Stimulated activated CD8-positive, alpha-beta memory T cell treated with anti-CD3 and anti-CD28 coated beads, Interleukin-7, amount 100 ng/mL, for 48 hours (primary cell): ENCODE measurements around the gene PIK3C2G.
"Not testable (repeated sequence)": the region's sequence is repeated elsewhere in the genome, so short reads cannot be mapped to it uniquely, and the experiment has no call there.

ENCODE experiments used
- DNase-seq, 2 donors: peaks; one replicate each; pipeline ENCODE4 v3.0.0-alpha.2; 2020; ENCODE audit warnings: low read depth in 1 of 2; ENCODE audit errors: extremely low read depth in 1 of 2

The PIK3C2G gene, protein sequence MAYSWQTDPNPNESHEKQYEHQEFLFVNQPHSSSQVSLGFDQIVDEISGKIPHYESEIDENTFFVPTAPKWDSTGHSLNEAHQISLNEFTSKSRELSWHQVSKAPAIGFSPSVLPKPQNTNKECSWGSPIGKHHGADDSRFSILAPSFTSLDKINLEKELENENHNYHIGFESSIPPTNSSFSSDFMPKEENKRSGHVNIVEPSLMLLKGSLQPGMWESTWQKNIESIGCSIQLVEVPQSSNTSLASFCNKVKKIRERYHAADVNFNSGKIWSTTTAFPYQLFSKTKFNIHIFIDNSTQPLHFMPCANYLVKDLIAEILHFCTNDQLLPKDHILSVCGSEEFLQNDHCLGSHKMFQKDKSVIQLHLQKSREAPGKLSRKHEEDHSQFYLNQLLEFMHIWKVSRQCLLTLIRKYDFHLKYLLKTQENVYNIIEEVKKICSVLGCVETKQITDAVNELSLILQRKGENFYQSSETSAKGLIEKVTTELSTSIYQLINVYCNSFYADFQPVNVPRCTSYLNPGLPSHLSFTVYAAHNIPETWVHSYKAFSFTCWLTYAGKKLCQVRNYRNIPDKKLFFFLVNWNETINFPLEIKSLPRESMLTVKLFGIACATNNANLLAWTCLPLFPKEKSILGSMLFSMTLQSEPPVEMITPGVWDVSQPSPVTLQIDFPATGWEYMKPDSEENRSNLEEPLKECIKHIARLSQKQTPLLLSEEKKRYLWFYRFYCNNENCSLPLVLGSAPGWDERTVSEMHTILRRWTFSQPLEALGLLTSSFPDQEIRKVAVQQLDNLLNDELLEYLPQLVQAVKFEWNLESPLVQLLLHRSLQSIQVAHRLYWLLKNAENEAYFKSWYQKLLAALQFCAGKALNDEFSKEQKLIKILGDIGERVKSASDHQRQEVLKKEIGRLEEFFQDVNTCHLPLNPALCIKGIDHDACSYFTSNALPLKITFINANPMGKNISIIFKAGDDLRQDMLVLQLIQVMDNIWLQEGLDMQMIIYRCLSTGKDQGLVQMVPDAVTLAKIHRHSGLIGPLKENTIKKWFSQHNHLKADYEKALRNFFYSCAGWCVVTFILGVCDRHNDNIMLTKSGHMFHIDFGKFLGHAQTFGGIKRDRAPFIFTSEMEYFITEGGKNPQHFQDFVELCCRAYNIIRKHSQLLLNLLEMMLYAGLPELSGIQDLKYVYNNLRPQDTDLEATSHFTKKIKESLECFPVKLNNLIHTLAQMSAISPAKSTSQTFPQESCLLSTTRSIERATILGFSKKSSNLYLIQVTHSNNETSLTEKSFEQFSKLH (N-terminal part only)

DNA sequence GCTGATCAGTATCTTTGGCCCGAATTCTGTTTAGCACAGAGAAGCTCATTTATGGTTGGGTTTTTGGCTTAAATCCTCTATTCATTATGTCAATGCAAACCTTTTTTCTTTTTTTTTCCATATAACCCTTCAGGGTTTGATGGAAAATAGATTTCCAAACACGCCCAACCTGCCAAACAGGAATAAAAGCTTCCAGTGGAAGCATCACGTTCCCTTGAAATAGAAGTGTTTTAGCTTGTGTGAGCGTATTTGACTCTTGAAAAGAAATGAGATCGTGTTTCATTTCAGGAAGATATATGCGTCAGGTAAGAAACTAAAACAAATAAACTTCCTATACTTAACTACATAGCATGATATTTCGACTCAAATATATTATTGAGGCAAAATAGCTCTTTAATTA, at the start of gene PIK3C2G:
PIK3C2G (plus strand) TSS at position 246 of the 400 bp plus-strand sequence. CDS start 20,564 bp downstream, outside the sequence.
- no peak for DNase-seq

DNA sequence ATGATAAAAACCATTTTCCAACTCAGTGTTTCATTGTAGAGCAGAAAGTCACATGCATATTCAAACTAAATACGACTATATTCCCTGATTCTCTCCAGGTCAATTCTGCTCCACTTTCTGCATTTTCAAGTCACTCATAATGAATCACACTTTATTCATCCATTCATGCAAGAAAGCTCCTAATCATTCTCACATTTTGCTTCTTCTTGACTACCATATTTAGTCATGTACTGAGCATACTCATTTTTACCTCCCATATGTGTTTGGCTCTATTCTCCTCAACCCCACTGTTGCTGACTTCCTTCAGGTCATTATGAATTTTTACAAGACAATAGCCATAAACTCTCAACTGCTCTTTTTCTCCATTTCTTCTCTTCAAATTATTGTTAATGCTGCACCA, 43.4 kb upstream of the PIK3C2G start:
- no peak for DNase-seq

DNA sequence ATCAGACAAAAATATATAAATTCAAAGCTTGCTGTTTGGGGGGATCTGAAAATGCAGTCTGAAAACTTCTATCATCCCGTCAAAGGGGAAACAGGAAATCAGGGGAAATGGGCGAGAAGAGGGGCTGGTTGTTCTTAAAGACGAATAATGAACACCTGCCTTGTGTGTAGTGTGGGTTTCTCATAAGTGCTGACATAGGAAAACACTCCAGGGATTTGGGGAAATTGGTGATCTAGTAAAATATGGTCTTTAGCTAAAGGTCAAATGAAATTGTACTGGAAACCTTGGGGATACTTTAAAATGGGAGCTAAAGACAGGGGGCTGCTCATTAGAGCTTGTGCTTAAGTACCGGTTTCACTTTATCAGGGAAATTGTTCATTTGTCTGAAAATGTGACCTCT, 39.6 kb upstream of the PIK3C2G start:
- DNase-seq, result no peak

DNA sequence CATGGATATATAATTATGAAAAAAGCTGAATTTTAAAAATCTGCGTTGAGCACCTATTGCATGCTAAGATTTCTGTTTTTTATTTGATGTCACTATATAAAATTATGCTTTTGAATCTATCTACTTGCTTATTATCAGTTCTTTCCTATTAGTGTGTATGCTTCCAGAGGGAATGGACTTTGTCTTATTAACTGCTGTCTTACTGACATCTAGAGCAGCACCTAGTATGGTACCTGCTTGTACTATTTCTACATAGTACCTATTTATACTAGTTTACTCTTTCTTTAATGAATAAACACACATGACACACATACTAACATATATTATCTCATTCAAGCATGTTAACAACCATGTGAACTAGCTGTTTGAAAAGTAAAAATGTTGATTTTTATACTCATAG, 38.6 kb upstream of the PIK3C2G start:
- no peak for DNase-seq

DNA sequence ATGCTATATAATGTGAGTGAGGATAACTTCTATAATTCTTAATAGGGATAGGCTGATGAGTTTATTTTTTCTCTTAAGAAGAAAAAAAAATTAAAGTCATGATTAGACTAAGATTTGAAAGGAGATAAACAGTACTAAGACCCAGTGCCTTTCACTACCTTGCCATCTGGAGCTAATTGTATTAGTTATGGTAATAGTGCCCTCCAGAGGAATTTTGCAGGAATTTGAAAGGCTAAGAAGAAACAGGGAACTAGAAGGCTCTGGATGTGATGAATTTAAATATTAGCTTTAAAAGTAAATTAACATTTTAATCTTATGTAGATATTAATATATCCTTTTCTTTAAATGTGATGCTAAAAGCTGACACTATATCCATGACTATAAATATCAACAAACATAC, 36.6 kb upstream of the PIK3C2G start:
- no peak for DNase-seq

DNA sequence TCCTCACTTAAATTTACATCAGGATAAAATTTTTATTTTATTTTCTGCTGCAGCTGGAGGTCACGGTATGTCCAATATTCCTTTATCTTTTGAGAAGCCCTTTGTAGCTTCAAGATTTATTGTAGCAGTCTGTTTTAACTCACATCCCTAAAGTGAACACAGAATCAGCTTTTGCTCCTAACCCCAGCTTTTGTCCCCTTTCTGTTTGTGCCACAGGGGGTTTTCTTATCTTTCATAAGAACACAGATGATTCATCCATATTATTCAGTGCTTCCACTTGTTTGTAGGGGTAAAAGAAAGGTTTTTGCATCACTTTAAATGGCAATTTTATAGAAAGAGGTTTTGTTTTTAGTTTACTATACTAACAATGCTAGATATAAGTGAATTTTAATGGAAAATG, 21.8 kb upstream of the PIK3C2G start:
- no peak for DNase-seq

DNA sequence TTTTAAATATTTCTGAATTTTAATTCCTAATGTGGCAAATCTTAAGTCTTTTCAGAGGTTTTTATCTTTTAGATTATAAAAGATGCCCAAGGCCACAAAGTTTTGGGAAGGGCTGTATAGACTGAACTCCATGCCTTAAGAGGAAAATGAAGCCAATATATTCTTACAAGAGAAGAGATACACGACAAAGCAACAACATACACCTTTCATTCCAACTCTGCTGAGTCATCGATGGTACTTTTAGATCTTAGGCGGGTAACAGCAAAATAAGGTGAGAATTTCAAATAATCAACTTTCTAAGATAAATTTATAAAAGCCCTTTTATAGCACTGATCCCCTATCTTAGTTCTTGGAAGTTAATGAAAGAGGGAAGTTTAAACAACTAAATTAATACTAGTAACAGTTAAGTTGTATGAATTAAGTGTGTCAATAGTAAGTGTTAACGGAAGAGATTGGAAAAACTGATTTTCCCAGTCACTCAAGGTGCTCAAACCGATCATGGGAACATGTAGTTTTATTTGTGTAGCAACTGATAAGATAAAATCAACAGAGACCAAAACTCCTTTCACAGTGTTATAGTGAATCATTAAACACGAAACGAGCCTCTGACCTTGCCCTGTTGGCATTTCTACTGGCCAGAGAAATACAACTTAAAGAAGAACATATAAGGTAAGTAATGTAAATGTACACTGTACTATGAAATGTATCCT, 18.8 kb upstream of the PIK3C2G start:
- no peak for DNase-seq

DNA sequence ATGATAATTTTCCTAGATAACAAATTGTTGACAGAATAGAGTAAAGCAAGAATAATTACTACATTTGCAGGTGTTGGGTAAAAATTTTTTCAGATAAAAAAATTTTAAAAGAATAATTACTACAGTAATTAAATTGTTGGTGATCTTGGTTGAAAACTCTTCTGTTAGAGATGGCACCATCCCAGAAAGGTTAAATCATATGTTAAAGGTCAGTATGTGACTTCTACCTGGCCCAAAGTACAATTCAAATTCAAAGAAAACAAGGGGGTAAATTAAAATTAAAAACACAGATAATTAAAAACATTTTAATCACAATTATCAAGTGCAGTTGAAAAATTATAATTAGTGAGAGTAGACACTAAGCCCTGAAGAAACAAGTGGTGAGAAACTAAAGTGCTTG, 18.1 kb upstream of the PIK3C2G start:
- DNase-seq, result no peak

DNA sequence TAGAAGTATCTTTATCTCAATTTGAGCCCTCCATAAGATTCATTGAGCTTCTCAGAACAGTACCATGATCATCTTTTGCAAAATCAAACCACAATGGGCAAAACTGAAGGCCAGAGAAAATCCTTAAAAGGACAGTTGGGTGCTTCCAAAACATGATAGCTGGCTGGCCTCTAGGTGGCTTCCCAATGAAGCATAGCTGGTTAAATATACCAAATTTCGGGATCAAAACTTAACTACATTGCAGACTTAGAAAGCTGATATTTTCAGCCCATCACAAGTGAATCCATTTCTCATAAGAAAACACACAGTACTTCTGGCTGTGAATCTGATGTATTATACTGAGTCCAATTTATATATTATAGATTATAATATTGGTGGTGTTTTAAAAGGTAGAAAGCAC, 15.3 kb upstream of the PIK3C2G start:
- DNase-seq, result no peak

DNA sequence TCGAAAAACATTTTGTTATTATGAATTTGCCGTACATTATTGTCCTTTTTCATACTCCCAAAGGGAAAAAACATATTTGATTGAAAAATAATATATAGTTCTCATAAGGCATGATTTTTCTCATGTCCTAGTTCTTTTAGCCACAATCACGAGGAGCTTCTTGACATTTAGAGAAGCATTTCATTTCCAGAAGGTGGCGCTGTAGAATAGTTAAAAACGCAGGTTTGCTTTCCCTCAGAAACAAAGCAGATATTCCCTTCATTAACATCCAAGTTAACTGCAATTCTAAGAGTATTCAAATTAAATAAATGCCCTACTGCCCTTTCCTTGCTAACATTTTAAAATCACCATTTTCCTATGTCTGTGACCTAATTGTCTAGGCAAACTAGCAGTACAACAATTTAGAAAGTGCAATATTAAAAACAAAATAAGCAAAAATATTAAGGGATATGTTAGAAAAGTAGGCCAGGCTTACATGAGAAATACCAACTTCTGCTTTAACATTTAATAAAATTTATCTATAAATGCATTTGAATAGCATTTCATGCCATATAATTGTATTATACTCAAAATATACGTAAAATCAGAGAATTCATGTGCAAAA, 10.9 kb upstream of the PIK3C2G start:
- DNase-seq, result no peak

DNA sequence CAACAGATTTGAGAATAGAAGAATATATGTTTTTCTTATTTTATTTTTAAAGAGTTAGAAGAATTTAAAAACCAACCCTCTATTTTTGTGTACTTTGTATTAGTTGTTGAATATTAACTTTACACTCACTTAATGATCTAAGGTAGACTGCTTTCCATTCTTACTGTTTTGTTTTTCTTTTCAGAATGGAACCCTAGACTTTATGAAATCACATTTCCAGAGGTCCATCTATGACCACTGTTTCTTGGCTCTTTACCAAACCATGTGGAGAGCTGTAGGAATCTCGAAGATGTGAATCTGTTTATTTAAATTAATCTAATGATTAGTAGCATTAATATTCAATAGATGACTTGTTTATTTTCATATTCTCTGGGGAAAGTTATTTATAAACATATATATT, 7.2 kb upstream of the PIK3C2G start:
- DNase-seq, result no peak

DNA sequence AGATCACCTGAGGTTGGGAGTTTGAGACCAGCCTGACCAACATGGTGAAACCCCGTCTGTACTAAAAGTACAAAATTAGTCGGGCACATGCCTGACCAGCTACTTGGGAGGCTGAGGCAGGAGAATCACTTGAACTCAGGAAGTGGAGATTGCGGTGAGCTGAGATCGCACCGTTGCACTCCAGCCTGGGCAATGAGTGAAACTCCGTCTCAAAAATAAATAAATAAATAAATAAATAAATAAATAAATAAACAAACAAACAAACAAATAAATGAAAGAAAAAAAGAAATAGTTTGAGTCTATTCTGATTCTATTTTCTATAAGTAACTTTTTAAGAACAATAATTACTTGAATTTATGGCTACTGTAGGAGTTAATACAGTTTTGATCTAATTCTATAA, 6.3 kb upstream of the PIK3C2G start:
- not testable (repeated sequence) for DNase-seq

DNA sequence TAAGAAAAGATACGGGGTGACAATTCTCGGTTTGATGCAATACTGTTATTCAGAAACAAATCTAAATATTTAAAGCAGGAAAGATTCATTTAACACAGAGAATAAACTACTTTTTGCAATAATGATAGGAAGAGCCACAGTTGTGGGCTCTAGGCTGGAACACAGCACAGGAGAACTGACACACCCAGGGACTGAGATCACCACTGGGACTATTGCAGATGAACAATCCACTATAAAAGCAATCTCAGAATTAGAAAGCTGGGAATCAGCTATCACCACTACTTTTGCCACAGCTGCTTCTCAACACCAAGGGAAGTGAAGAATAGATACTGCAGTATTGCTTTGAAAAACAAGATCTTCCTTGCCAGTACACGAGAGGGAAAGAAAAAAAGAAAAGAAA, 4.1 kb upstream of the PIK3C2G start:
- no peak for DNase-seq

DNA sequence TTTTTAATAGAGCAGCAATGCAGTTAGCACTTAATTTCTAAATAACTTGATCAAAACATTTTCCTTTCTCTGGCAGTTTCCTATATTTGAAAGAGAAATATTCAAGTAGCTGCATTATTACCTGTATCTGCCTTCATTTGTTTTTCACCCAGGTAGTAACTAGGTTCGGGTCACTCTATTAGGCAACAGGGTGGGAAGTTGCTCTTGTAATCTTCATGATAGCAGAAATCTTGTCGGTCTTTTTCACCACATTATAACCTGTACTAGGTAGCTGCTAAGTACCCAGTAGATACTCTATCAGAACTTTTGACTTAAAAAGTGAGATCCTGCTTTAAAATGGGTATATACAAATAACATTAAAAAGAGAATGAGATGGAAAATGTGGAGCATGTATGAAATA, 2.4 kb upstream of the PIK3C2G start:
- DNase-seq, result no peak

DNA sequence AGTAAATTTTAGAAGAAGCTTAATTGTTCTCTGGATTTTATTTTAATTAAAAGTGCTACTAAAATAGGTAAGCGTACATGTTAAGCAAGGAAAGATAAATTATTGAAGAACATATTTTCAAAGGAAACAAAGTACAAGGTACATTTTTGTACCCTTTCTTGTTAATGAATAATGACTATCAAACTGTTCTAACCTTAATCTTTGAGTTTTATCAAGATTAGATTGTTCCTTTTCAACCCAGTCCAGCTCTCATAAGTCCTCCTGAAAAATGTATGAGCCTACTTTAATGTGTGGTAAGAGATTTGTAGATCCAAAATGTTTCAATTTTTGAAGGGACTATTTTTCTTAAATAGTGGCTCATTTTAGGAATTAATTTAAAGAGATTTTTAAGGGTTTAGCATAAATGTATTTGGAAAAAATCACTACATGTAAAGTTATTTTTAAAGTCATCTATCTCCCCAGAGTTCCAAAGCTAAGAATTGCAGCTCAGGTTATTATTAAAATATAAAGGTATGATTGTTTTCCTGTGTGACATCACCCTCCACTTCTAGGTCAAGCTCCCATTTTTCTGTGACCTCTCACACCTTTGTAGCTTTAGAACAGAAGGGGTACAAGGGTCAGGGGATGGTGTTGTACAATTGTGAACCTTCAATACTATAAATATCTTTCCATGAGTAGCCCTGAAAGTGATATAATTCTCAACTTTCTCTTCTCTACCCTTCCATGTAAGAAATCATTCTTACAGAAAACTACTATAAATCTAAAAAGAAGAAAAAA, 1.2 kb upstream of the PIK3C2G start:
- no peak for DNase-seq

DNA sequence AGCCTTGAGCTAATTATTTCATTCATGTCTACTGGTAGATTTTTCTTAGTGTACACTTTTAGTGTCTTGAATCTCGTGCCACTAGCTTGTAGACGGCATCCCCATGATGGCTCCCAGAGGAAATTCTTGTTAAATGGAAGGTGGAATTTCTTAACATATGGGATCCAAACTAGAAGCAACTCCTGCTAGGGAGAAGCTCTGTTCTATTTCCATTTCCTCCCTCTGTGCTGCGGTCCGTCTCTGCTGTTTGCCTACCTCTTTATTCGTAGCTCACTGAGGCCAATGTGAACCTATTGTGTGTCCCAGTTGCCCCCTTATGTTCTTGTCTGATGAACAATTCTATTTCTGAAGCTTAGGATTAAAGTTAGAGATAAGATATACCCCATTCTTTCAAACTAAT, 588 bp downstream of the PIK3C2G start:
- DNase-seq, result no peak

DNA sequence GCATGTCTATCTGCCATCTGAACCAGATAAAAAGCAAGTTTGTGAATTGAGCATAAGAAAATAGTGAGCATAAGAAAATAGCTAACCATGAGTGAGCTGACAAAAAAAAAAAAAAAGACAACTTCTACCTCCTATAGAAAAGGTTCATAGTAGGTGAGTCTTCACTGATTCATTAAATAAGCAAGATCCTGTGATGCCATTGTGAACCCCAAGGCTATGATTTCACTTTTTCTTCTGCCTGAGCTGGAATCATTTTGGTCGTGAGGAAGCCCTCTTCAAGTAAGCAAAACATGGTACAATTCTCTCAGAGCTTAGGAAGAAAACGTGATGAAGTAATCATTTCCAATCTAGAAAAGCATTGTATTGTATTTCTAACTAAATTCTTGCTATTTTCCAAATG, 1.2 kb downstream of the PIK3C2G start:
- DNase-seq, result no peak

DNA sequence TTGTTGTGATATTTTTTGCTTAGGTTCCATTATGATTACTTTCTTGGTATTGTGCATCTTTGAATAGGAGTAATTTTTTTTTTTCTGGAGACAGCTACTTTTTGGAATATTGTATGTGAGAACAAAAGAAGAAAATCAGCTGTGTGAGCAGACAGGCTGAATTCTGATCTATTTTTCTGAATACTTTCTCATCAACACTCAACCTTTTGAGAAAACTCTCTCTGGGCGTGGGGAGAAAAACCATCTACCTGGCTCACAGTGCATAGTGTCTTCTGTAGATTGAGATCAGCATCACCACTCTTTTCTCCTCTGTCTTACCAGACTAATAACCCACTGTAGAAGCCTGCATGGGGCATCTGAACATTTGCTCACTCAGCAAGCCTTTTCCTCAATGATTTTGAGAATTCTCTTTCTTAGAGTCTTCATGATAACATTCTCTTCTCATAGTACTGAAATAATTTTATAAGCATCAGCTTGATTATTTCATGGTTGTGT, 3.3 kb downstream of the PIK3C2G start:
- no peak for DNase-seq

DNA sequence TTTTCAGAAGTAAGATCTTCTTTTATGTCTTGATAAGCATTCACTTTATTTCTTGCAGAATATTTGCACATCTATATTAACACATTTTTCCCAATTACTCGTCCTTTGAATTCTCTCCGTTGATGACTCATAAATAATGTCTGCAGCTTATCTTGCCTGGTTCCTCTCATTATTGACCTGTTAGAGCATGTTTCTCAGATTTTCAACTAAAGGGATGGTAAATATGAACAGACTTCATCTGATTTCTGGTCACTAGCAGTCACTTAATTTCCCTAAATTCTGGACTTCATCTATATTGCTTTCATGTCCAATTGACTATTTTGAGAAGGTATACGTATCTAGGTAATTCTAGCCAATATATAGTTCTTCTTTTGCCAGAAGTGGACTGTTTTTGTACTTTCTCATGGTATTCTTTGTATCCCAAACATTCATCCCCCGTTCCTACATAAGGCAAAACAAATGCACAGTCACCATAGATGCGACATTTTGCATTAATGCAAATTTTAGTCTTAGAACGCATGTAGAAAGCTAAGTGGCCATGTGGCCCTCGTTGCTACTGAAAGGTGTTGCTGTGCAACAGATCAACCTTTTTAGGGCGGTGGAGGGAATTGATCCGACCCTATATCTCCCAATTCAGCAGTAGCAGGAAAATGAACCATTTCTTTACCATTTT, 6.2 kb downstream of the PIK3C2G start:
- DNase-seq, result no peak
